ENCODE results near the gene BTBD19.

GRCh38 chr1:44780583-44781121 is 27.7 kb upstream of the BTBD19 start:
- TF ChIP-seq CTCF (conservative IDR thresholded peaks at IDR 0.05; ENCODE audit: low read length) (no peak), EZH2phosphoT487 (IDR thresholded peaks at IDR 0.05; ENCODE audit: borderline replicate concordance, low read depth, low read length) (no peak)
